Measurements from ENCODE around the gene RBFA.

Gene RBFA

DNA sequence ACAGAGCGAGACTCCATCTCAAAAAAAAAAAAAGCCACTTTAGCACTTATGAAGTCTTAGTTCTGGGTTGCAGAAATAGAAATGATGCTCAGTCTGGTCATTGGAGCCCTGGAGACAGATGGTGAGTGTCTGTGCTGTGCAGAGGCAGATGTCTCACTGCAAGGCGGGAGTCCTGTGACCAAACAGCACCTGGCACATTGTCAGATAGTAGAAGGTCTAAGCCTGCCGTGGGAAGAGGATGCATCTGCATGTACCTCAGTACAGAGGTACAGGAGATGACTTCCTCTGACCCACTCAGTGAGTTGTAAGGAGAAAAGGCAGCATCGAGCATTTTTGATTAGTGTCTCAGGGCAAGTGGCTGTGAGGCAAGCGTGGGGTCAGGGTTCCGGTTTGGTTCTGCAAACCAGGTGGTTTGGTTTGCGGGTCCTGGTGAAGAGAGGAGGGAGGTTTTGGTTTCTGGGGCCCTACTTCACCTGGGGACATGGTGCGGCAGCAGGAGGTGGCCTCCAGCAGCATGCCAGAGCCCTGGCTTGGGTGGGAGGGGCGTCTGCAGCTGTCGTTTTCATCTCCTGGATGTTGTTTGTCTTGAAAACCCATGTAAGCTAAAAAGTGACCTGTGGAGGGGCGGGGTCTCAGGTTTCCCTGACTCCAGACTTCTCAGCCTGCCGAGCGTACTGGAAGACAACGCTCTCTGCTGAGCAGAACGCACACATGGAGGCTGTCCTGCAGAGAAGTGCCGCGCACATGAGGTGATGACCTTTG lies 3.8 kb downstream of the RBFA start:
- Histone ChIP-seq H3K4me1 (ENCODE audit: insufficient read depth, low read length) (peaks cover 15% of the 10 kb centered on the region), H2AFZ (ENCODE audit: low read depth, low read length) (no peak overlapping the region), H3K9me3 (ENCODE audit: low read length) (no peaks in the 10 kb centered on the region), H3K36me3 (ENCODE audit: insufficient read depth, low read length) (peaks cover 34% of the 10 kb centered on the region), H3K27me3 (ENCODE audit: insufficient read depth, low read length) (no peaks in the 10 kb centered on the region), H3K4me3 (ENCODE audit: low read length) (no peak overlapping the region)

DNA sequence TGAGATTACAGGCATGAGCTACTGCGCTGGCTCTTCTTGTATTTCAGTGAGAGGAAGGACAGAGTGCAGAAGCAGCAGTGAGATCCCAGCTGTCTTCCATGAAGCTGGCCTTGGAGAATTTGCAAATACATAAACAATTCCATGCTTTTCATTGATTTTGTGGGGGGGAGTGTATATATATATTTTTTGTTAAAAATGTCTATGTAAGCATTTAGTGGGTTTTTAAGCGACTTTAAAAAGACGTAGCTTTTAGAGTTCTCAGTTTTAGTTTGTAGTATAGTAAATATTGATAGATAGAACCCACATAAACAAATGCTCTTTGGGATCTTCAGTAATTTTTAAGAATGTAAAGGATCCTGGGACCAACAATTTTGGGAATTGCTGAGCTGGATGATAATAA lies 6.3 kb downstream of the RBFA start:
- Histone ChIP-seq H3K36me3 (ENCODE audit: insufficient read depth, low read length) (peaks cover 57% of the 10 kb centered on the region), H3K27me3 (ENCODE audit: insufficient read depth, low read length) (no peaks in the 10 kb centered on the region), H3K4me1 (ENCODE audit: insufficient read depth, low read length) (peaks cover 6% of the 10 kb centered on the region), H3K4me3 (ENCODE audit: low read length) (no peak overlapping the region), H2AFZ (ENCODE audit: low read depth, low read length) (no peak overlapping the region), H3K9me3 (ENCODE audit: low read length) (no peaks in the 10 kb centered on the region)

DNA sequence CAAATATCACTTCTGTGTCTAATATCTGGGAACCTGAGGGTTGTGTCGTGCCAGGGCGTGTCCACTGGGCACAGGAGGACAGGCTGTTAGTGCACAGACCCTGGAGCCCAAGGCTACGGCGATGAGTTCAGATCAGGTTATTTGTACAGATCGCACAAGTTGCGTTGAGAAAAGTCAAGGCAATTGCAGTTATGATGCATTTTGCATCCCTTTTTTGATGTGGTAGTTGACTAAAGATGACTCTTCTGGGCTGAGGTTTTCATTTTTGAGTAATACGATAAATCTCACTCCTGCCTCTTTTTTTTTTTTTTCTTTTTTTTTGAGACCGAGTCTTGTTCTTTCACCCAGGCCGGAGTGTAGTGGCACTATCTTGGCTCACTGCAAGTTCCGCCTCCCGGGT lies 7.2 kb downstream of the RBFA start:
- H3K9me3 ChIP-seq (ENCODE audit: low read length), result no peaks in the 10 kb centered on the region
- H3K36me3 ChIP-seq (ENCODE audit: insufficient read depth, low read length), result peaks cover 66% of the 10 kb centered on the region
- no peaks in the 10 kb centered on the region for H3K4me1 ChIP-seq (ENCODE audit: insufficient read depth, low read length)
- H2AFZ ChIP-seq (ENCODE audit: low read depth, low read length), result no peak overlapping the region
- no peak overlapping the region for H3K4me3 ChIP-seq (ENCODE audit: low read length)
- no peaks in the 10 kb centered on the region for H3K27me3 ChIP-seq (ENCODE audit: insufficient read depth, low read length)

DNA sequence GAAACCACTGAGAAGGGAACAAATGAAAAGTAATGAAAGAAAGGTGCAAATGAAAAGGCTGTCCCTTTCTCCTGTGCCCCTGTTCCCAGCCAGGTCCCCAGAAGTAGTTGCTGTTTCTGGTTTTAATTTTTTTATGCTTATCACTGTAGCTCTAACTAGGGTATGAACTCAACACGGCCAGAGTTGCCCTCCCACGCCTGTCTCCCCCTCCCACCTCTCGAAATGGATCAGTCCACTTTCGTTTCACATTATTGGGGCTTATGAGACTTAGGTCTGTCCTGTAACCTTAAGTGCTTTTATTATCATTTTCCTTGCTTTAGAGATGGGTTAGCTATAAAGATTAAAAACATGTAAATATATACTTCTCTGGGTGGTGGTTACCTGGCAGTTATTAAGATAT lies 8.6 kb downstream of the RBFA start:
- H3K4me3 ChIP-seq (ENCODE audit: low read length), result no peak overlapping the region
- H3K27me3 ChIP-seq (ENCODE audit: insufficient read depth, low read length), result no peaks in the 10 kb centered on the region
- H3K9me3 ChIP-seq (ENCODE audit: low read length), result no peaks in the 10 kb centered on the region
- no peak overlapping the region for H2AFZ ChIP-seq (ENCODE audit: low read depth, low read length)
- H3K4me1 ChIP-seq (ENCODE audit: insufficient read depth, low read length), result no peaks in the 10 kb centered on the region
- H3K36me3 ChIP-seq (ENCODE audit: insufficient read depth, low read length), result peaks cover 71% of the 10 kb centered on the region

DNA sequence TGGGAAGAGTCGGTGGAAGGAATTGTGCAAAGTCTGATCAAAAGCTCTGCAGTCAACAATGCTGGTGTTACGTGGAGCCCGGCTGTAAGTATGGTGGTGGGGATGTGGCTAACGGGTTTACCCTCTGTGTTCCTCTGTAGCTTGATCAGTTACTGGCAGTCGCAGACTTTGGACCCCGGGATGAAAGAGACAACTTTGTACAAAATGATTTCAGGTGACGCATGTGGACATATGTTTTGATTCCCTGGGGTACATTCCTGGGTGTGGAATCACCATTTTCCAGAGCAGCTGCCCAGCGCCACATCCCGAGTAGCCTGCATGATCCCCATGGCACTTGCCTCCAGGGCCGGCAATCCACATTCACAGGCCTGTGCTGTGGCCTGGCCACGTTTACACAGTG lies 9.8 kb downstream of the RBFA start:
- Histone ChIP-seq H3K27me3 (ENCODE audit: insufficient read depth, low read length) (no peaks in the 10 kb centered on the region), H3K4me1 (ENCODE audit: insufficient read depth, low read length) (no peaks in the 10 kb centered on the region), H3K36me3 (ENCODE audit: insufficient read depth, low read length) (peaks cover 74% of the 10 kb centered on the region)

DNA sequence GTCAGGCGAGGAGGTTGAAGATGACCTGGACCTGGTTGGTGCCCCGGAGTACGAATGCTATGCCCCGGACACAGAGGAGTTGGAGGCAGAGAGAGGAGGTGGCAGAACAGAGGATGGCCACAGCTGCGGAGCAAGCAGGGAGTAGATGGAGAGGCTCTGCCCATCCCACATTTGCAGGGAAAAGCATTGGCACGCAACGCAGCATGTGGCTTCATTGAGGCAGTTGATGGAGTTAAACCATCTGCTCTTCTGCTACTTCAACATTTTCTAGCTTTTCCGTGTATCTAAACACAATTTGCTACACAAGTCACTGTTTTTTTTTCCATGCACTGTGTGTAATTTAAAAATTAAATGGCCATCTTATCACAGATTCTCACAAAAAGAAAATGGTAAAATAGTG lies 11.8 kb downstream of the RBFA start:
- peaks cover 74% of the 10 kb centered on the region for H3K36me3 ChIP-seq (ENCODE audit: insufficient read depth, low read length)

More for the DNA sequence above, 9.8 kb downstream of the RBFA start:
- Histone ChIP-seq H3K9me3 (ENCODE audit: low read length) (no peaks in the 10 kb centered on the region), H2AFZ (ENCODE audit: low read depth, low read length) (no peak overlapping the region), H3K4me3 (ENCODE audit: low read length) (no peak overlapping the region)

DNA sequence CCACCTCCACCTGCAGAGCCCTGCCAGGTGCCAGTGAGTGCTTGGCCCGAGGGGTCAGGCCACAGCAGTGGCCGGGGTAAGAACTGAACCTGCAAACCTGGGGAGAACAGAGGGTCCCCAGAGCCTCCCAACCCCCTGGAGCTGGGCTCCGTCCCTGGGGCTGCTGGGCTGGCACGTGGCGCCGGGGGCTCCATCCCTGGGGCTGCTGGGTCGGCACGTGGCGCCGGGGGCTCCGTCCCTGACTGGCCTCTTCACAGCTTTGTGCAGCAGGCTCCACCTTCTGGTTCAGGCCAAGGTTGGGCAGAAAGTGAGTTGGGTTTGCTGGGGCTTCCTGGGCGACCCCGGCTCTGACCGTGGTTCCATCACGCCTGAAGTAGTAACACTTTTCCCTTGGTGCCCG lies 12.2 kb downstream of the RBFA start:
- no peak overlapping the region for H2AFZ ChIP-seq (ENCODE audit: low read depth, low read length)
- peaks cover 73% of the 10 kb centered on the region for H3K36me3 ChIP-seq (ENCODE audit: insufficient read depth, low read length)
- no peaks in the 10 kb centered on the region for H3K4me1 ChIP-seq (ENCODE audit: insufficient read depth, low read length)
- peaks cover 3% of the 10 kb centered on the region for H3K9me3 ChIP-seq (ENCODE audit: low read length)
- H3K4me3 ChIP-seq (ENCODE audit: low read length), result no peak overlapping the region
- no peaks in the 10 kb centered on the region for H3K27me3 ChIP-seq (ENCODE audit: insufficient read depth, low read length)

More for the DNA sequence above, 11.8 kb downstream of the RBFA start:
- Histone ChIP-seq H2AFZ (ENCODE audit: low read depth, low read length) (no peak overlapping the region), H3K4me3 (ENCODE audit: low read length) (no peak overlapping the region), H3K4me1 (ENCODE audit: insufficient read depth, low read length) (no peaks in the 10 kb centered on the region), H3K27me3 (ENCODE audit: insufficient read depth, low read length) (no peaks in the 10 kb centered on the region), H3K9me3 (ENCODE audit: low read length) (peaks cover under 1% of the 10 kb centered on the region)

DNA sequence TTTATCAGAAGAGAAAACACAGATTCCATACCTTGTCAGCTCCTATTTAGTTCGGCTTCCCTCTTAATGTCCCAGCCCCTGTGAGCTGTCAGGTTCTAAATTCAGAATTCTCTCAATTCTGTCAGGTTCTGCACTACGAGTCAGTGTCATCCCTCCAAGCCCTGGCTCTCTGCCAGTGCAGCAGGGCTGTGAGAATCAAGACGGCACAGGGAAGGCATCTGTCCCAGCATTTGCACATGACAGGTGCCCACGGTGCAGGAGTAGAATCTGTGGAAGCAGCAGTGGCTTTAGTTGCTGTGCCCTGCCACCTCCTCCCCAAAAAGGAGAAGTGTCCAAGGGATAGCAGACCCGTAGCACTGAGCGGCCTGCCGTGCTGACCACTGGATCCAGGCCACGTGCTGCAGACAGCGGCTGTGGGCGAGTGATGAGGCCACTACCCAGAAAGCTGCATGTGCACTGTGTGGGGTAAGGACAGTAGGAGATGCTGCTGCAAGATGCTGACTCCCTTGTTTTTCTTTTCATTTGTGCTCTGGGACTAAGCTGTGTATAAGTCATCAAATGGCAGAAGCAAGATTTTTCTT lies 12.8 kb downstream of the RBFA start:
- Histone ChIP-seq H3K27me3 (ENCODE audit: insufficient read depth, low read length) (no peaks in the 10 kb centered on the region), H3K4me1 (ENCODE audit: insufficient read depth, low read length) (no peaks in the 10 kb centered on the region), H3K36me3 (ENCODE audit: insufficient read depth, low read length) (peaks cover 72% of the 10 kb centered on the region), H2AFZ (ENCODE audit: low read depth, low read length) (no peak overlapping the region), H3K4me3 (ENCODE audit: low read length) (no peak overlapping the region), H3K9me3 (ENCODE audit: low read length) (peaks cover 7% of the 10 kb centered on the region)

DNA sequence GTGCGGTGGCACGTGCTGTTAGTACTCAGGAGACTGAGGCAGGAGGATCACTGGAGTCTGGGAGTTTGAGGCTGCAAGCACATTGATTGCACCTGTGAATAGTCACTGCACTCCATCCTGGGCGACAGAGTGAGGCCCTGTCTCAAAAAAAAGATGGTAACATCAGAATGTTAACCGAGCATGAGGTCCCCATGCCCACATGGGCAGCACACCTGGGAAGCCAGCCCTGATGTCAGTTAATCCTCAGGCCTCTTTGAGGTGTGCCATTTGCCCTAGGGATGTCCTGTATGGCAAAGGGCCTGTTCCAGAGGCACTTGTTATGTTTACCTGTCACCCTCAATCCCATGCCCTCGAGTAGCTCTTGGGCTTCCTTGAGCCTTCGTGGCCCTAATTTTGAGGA lies 16.6 kb downstream of the RBFA start:
- peaks cover 7% of the 10 kb centered on the region for H3K9me3 ChIP-seq (ENCODE audit: low read length)
- H3K4me1 ChIP-seq (ENCODE audit: insufficient read depth, low read length), result no peaks in the 10 kb centered on the region
- H3K27me3 ChIP-seq (ENCODE audit: insufficient read depth, low read length), result no peaks in the 10 kb centered on the region
- no peak overlapping the region for H2AFZ ChIP-seq (ENCODE audit: low read depth, low read length)
- H3K4me3 ChIP-seq (ENCODE audit: low read length), result no peak overlapping the region
- peaks cover 42% of the 10 kb centered on the region for H3K36me3 ChIP-seq (ENCODE audit: insufficient read depth, low read length)

DNA sequence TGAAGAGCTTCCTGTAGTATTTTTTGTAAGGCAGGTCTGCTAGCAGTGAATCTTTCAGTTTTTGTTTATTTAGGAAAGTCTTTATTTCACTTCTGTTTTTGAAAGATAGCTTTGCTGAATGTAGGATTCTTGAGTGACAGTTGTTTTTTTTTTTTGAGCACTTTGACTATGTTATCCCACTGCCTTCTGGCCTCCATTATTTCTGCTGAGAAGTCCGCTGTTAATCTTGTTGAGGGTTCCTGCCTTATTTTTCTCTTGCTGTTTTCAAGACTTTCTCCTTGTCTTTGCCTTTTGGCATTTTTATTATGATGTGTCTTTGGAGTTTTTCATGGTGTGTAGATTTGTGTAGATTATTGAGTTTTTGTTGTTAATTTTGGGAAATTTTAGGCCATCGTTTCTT lies 21.9 kb downstream of the RBFA start:
- Histone ChIP-seq H3K4me1 (ENCODE audit: insufficient read depth, low read length) (no peaks in the 10 kb centered on the region), H3K36me3 (ENCODE audit: insufficient read depth, low read length) (peaks cover 4% of the 10 kb centered on the region), H2AFZ (ENCODE audit: low read depth, low read length) (no peak overlapping the region), H3K27me3 (ENCODE audit: insufficient read depth, low read length) (no peaks in the 10 kb centered on the region), H3K4me3 (ENCODE audit: low read length) (no peak overlapping the region), H3K9me3 (ENCODE audit: low read length) (peaks cover 14% of the 10 kb centered on the region)

DNA sequence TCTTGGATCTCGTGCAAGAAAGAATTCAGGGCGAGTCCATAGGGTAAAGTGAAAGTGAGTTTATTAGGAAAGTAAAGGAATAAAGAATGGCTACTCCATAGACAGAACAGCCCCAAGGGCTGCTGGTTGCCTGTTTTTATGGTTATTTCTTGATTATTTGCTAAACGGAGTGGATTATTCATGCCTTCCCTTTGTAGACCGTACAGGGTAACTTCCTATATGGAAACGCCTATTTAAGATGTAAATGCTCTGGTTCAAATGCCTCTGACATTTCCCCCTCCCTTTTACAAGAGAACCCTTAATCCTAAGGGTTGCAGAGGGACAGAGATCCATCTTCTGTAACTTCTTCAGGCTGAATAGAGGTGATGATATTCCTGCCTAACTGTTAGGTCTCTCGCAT lies 25.7 kb downstream of the RBFA start:
- Histone ChIP-seq H3K27me3 (ENCODE audit: insufficient read depth, low read length) (no peaks in the 10 kb centered on the region), H3K36me3 (ENCODE audit: insufficient read depth, low read length) (peaks cover 2% of the 10 kb centered on the region), H3K9me3 (ENCODE audit: low read length) (peaks cover 15% of the 10 kb centered on the region), H3K4me1 (ENCODE audit: insufficient read depth, low read length) (no peaks in the 10 kb centered on the region), H2AFZ (ENCODE audit: low read depth, low read length) (no peak overlapping the region), H3K4me3 (ENCODE audit: low read length) (no peak overlapping the region)

DNA sequence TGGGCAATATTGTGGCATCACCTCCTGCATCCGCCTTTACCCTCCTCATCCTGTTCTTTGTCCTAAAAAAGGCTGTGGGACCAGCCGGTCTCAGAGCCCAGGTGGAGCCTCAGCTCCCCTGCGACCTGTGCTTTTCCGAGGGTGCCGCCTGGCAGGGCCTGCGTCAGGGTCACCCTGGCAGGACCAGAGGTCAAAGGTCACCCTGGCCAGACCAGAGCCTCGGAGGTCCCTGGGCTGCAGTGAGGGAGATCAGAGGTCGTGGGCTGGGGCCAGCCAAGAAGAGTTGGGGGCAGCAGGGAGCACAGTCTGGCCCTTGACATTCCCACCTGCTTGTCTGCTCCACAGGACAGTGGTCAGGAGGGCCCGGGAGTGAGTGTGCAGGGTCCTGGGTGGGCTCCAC lies 31.5 kb downstream of the RBFA start:
- Histone ChIP-seq H2AFZ (ENCODE audit: low read depth, low read length) (no peak overlapping the region), H3K9me3 (ENCODE audit: low read length) (peaks cover 6% of the 10 kb centered on the region), H3K36me3 (ENCODE audit: insufficient read depth, low read length) (no peaks in the 10 kb centered on the region), H3K4me1 (ENCODE audit: insufficient read depth, low read length) (peaks cover 5% of the 10 kb centered on the region), H3K4me3 (ENCODE audit: low read length) (no peak overlapping the region), H3K27me3 (ENCODE audit: insufficient read depth, low read length) (no peaks in the 10 kb centered on the region)

DNA sequence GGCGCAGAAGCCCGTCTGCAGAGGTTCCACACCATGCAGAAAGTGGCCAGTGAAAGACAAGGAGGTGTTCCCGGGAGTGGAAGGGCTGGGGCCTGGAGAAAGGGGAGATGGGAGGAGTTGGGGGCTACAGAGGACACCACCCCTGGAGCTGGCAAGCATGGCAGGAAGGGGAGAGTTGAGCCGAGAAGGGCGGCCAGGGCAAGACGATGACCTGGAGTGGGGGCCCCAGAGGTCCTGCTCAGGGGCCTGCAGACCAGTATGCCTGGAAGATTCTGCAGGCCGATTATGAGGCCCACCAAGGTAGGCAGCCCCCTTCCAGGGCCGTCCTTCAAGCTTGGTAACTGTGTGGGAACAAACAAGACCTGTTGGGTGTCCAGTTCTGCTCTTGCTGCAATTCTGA lies 33.1 kb downstream of the RBFA start:
- Histone ChIP-seq H3K9me3 (ENCODE audit: low read length) (peaks cover 6% of the 10 kb centered on the region), H3K36me3 (ENCODE audit: insufficient read depth, low read length) (no peaks in the 10 kb centered on the region), H3K27me3 (ENCODE audit: insufficient read depth, low read length) (no peaks in the 10 kb centered on the region), H2AFZ (ENCODE audit: low read depth, low read length) (no peak overlapping the region), H3K4me3 (ENCODE audit: low read length) (no peak overlapping the region), H3K4me1 (ENCODE audit: insufficient read depth, low read length) (peaks cover 5% of the 10 kb centered on the region)

DNA sequence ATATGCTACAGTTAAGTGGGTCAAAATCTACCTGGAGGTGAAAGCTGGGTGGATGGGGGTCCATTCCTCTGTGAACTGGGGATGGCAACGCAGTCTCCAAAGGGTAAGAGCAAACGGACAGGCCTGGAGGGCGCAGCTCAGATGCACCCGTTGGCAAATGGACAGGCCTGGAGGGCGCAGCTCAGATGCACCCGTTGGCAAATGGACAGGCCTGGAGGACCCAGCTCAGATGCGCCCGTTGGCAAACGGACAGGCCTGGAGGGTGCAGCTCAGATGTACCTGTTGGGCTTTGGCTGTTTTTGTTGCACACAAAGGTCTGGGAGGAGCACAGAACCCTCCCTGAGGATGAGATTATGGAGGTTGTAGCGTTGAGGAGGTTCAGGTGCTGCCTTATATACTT lies 33.7 kb downstream of the RBFA start:
- H3K27me3 ChIP-seq (ENCODE audit: insufficient read depth, low read length), result no peaks in the 10 kb centered on the region
- H3K4me1 ChIP-seq (ENCODE audit: insufficient read depth, low read length), result peaks cover 5% of the 10 kb centered on the region
- H2AFZ ChIP-seq (ENCODE audit: low read depth, low read length), result no peak overlapping the region
- H3K9me3 ChIP-seq (ENCODE audit: low read length), result peaks cover 5% of the 10 kb centered on the region
- no peak overlapping the region for H3K4me3 ChIP-seq (ENCODE audit: low read length)
- no peaks in the 10 kb centered on the region for H3K36me3 ChIP-seq (ENCODE audit: insufficient read depth, low read length)
